ENCODE measurements around the gene PUM2. TPM values are rescaled to one million over a fixed set of nuclear protein-coding genes. Genes with fewer than 3 reads are reported as not detected.

Gene PUM2
- total and polyA plus RNA-seq, 4 donors, result 18.5 to 61.0 (median 35.1) TPM

- Histone ChIP-seq H3K27ac (ENCODE audit: low read depth in 1 of 2, low read length in 2 of 2) (peak overlapping the region in 1 of 2 donors; percentile 44), H3K27me3 (ENCODE audit: control insufficient read depth in 4 of 4, insufficient read depth in 4 of 4, low read length in 3 of 4) (no peaks in the 10 kb centered on the region), H3K9ac (ENCODE audit: low read depth in 1 of 2, low read length in 2 of 2) (no peak overlapping the region), H3K4me3 (ENCODE audit: low read depth in 1 of 3, low read length in 3 of 3) (no peak overlapping the region), H3K9me3 (ENCODE audit: control insufficient read depth in 4 of 4, low read length in 3 of 4) (no peaks in the 10 kb centered on the region), H3K4me1 (ENCODE audit: control insufficient read depth in 4 of 4, insufficient read depth in 4 of 4, low read length in 3 of 4) (peaks cover 9 to 25% (median 12%) of the 10 kb centered on the region in 4 donors), H3K36me3 (ENCODE audit: control insufficient read depth in 4 of 4, insufficient read depth in 3 of 4, low read depth in 1 of 4, low read length in 3 of 4) (peaks cover 3 to 20% (median 16%) of the 10 kb centered on the region in 4 donors)
- DNase-seq (ENCODE audit: low spot score), result no peak
- TF ChIP-seq REST (IDR thresholded peaks at IDR 0.05) (no peak), FOXA2 (IDR thresholded peaks at IDR 0.05) (no peak), RXRA (IDR thresholded peaks at IDR 0.05) (peak in 1 of 2 donors; percentile 5), ZBTB33 (IDR thresholded peaks at IDR 0.05) (no peak), JUND (IDR thresholded peaks at IDR 0.05) (no peak), CTCF (IDR thresholded peaks at IDR 0.05; ENCODE audit: low read depth, low read length, missing input control) (no peak), EGR1 (IDR thresholded peaks at IDR 0.05; ENCODE audit: low read depth in 2 of 2) (no peak), GABPA (IDR thresholded peaks at IDR 0.05 in 1 of 2, conservative IDR thresholded peaks at IDR 0.05 in 1 of 2) (no peak), YY1 (IDR thresholded peaks at IDR 0.05) (no peak), HNF4A (conservative IDR thresholded peaks at IDR 0.05) (peak; percentile 42 to 43), ATF3 (IDR thresholded peaks at IDR 0.05) (no peak), SP1 (IDR thresholded peaks at IDR 0.05) (no peak)
- WGBS, result 80% methylated on average over 13 of the region's 13 CpGs
These were observed 58.7 kb downstream of the PUM2 start for GRCh38 chr2:20291846-20292408.

GRCh38 chr2:20291106-20291564 is 59.5 kb downstream of the PUM2 start:
- Histone ChIP-seq H3K4me1 (ENCODE audit: control insufficient read depth in 4 of 4, insufficient read depth in 4 of 4, low read length in 3 of 4) (peaks cover 9 to 25% (median 12%) of the 10 kb centered on the region in 4 donors), H3K9ac (ENCODE audit: low read depth in 1 of 2, low read length in 2 of 2) (no peak overlapping the region), H3K36me3 (ENCODE audit: control insufficient read depth in 4 of 4, insufficient read depth in 3 of 4, low read depth in 1 of 4, low read length in 3 of 4) (peaks cover 3 to 16% (median 12%) of the 10 kb centered on the region in 4 donors), H3K27ac (ENCODE audit: low read depth in 1 of 2, low read length in 2 of 2) (no peak overlapping the region), H3K27me3 (ENCODE audit: control insufficient read depth in 4 of 4, insufficient read depth in 4 of 4, low read length in 3 of 4) (no peaks in the 10 kb centered on the region), H3K4me3 (ENCODE audit: low read depth in 1 of 3, low read length in 3 of 3) (no peak overlapping the region), H3K9me3 (ENCODE audit: control insufficient read depth in 4 of 4, low read length in 3 of 4) (no peaks in the 10 kb centered on the region)
- DNase-seq (ENCODE audit: low spot score), result no peak
- 74% methylated on average over 7 of the region's 7 CpGs for WGBS
- TF ChIP-seq FOXA1 (IDR thresholded peaks at IDR 0.05) (no peak), EGR1 (IDR thresholded peaks at IDR 0.05; ENCODE audit: low read depth in 2 of 2) (no peak), YY1 (IDR thresholded peaks at IDR 0.05) (no peak), FOXA2 (IDR thresholded peaks at IDR 0.05) (no peak), SP1 (IDR thresholded peaks at IDR 0.05) (no peak), REST (IDR thresholded peaks at IDR 0.05) (no peak), HNF4A (conservative IDR thresholded peaks at IDR 0.05) (peak; percentile 17 to 35), JUND (IDR thresholded peaks at IDR 0.05) (no peak), CTCF (IDR thresholded peaks at IDR 0.05; ENCODE audit: low read depth, low read length, missing input control) (peak; percentile 44), ATF3 (IDR thresholded peaks at IDR 0.05) (no peak), RAD21 (IDR thresholded peaks at IDR 0.05) (peak; percentile 72 to 80), TAF1 (conservative IDR thresholded peaks at IDR 0.05) (no peak)

All from liver (tissue), 9 donors.